Thymus (tissue), 11 donors: Measurements from ENCODE around the gene SLC2A11. TPM values are rescaled to one million over a fixed set of nuclear protein-coding genes. Genes with fewer than 3 reads are reported as not detected.
"Not testable (repeated sequence)": the region's sequence is repeated elsewhere in the genome, so short reads cannot be mapped to it uniquely, and the experiment has no call there.

Experiments
- DNase-seq, 9 donors: peaks; one replicate each; pipeline ENCODE4 v3.0.0-alpha.2; 2013; ENCODE audit warnings: low spot score in 9 of 9, low read depth in 6 of 9, missing footprints in 1 of 9
- H3K27ac ChIP-seq, 2 donors: one replicate each; pipeline ENCODE4 v1.5.1; 2013; ENCODE audit warnings: control low read depth in 1 of 2, low read depth in 1 of 2, low read length in 1 of 2, mild to moderate bottlenecking in 1 of 2, moderate library complexity in 1 of 2
- H3K27me3 ChIP-seq, 2 donors: one replicate each; pipeline ENCODE4 v1.5.1; 2013; ENCODE audit warnings: low read length in 1 of 2; ENCODE audit not compliant: control insufficient read depth in 2 of 2, insufficient read depth in 1 of 2
- H3K36me3 ChIP-seq, 2 donors: one replicate each; pipeline ENCODE4 v1.5.1; 2013; ENCODE audit warnings: low read length in 1 of 2, mild to moderate bottlenecking in 1 of 2, moderate library complexity in 1 of 2; ENCODE audit not compliant: control insufficient read depth in 2 of 2, insufficient read depth in 2 of 2
- H3K4me1 ChIP-seq, 2 donors: one replicate each; pipeline ENCODE4 v1.5.1; 2013; ENCODE audit warnings: low read length in 2 of 2; ENCODE audit not compliant: control insufficient read depth in 2 of 2, insufficient read depth in 2 of 2
- H3K4me3 ChIP-seq, 2 donors: one replicate each; pipeline ENCODE4 v1.5.1; 2013; ENCODE audit warnings: low read length in 2 of 2, control low read depth in 1 of 2, mild to moderate bottlenecking in 1 of 2
- H3K9me3 ChIP-seq, 2 donors: one replicate each; pipeline ENCODE4 v1.5.1; 2013; ENCODE audit warnings: low read length in 1 of 2, mild to moderate bottlenecking in 1 of 2; ENCODE audit not compliant: control insufficient read depth in 2 of 2, insufficient read depth in 1 of 2
- WGBS: extraction: QIAGEN DNeasy Blood & Tissue Kit; methylation state at CpG from one replicate; pipeline ENCODE4 v1.1.7; 2013; 5-methylcytosine and 5-hydroxymethylcytosine counted together
- polyA plus RNA-seq: library from polyadenylated mRNA; stranded (reverse); fragments of 200-250 nt; gene quantifications from one replicate; pipeline ENCODE4 v1.2.3, GENCODE V29; 2013
- total RNA-seq: library from RNA; stranded (reverse); fragments of 120-200 nt; gene quantifications from one replicate; pipeline ENCODE4 v1.2.4, GENCODE V29; 2013
- donor health status: healthy.

Gene SLC2A11
- total and polyA plus RNA-seq, 2 donors: 4.3 to 8.8 TPM

GRCh38 chr22:23856721-23857605, 712 bp upstream of the SLC2A11 start:
- Histone ChIP-seq H3K9me3 (peaks cover 0 to 4% of the 10 kb centered on the region in 2 donors), H3K4me3 (peak overlapping the region; percentile 64 to 77), H3K27me3 (peaks cover 12 to 22% of the 10 kb centered on the region in 2 donors), H3K4me1 (peaks cover 9 to 27% of the 10 kb centered on the region in 2 donors), H3K27ac (peak overlapping the region; percentile 32 to 74), H3K36me3 (no peaks in the 10 kb centered on the region)
- 2% methylated on average over 58 of the region's 58 CpGs for WGBS
- peak in 1 of 9 donors; percentile 27 for DNase-seq

- Histone ChIP-seq H3K36me3 (no peaks in the 10 kb centered on the region), H3K4me3 (peak overlapping the region; percentile 64 to 77), H3K27ac (no peak overlapping the region), H3K27me3 (peaks cover 10 to 14% of the 10 kb centered on the region in 2 donors), H3K9me3 (peaks cover 0 to 4% of the 10 kb centered on the region in 2 donors), H3K4me1 (peaks cover 9 to 27% of the 10 kb centered on the region in 2 donors)
- 84% methylated on average over 7 of the region's 7 CpGs for WGBS
- DNase-seq: no peak
These were observed 775 bp downstream of the SLC2A11 start for GRCh38 chr22:23858484-23858815.

GRCh38 chr22:23859201-23859600, 1.5 kb downstream of the SLC2A11 start:
- peaks cover 10 to 14% of the 10 kb centered on the region in 2 donors for H3K27me3 ChIP-seq
- peak overlapping the region in 1 of 2 donors; percentile 78 for H3K27ac ChIP-seq
- no peak overlapping the region for H3K4me3 ChIP-seq
- 98% methylated on average over 4 of the region's 4 CpGs for WGBS
- DNase-seq: peak in 1 of 9 donors; percentile 60
- H3K36me3 ChIP-seq: no peaks in the 10 kb centered on the region
- peaks cover 0 to 4% of the 10 kb centered on the region in 2 donors for H3K9me3 ChIP-seq
- H3K4me1 ChIP-seq: peaks cover 9 to 27% of the 10 kb centered on the region in 2 donors

- not testable (repeated sequence) for H3K4me3 ChIP-seq, H3K27ac ChIP-seq, DNase-seq, H3K36me3 ChIP-seq, H3K9me3 ChIP-seq
- H3K4me1 ChIP-seq: peaks cover 9 to 27% of the 10 kb centered on the region in 2 donors
- WGBS: 97% methylated on average over 8 of the region's 8 CpGs
- H3K27me3 ChIP-seq: peaks cover 10 to 14% of the 10 kb centered on the region in 2 donors
These were observed 2.5 kb downstream of the SLC2A11 start for GRCh38 chr22:23860187-23860586.

- DNase-seq: peak in 1 of 9 donors; percentile 54
- Histone ChIP-seq H3K36me3 (no peaks in the 10 kb centered on the region), H3K27ac (no peak overlapping the region), H3K4me1 (peaks cover 5 to 20% of the 10 kb centered on the region in 2 donors), H3K9me3 (peaks cover 0 to 2% of the 10 kb centered on the region in 2 donors), H3K4me3 (no peak overlapping the region), H3K27me3 (peaks cover 3 to 5% of the 10 kb centered on the region in 2 donors)
- WGBS: 94% methylated on average over 3 of the region's 3 CpGs
These were observed 4.4 kb downstream of the SLC2A11 start for GRCh38 chr22:23862103-23862502.

- DNase-seq, H3K9me3 ChIP-seq, H3K27ac ChIP-seq, H3K27me3 ChIP-seq, H3K4me1 ChIP-seq, H3K4me3 ChIP-seq, H3K36me3 ChIP-seq: not testable (repeated sequence)
- 71% methylated on average over 11 of the region's 11 CpGs for WGBS
These were observed 7.0 kb downstream of the SLC2A11 start for GRCh38 chr22:23864499-23865154.

GRCh38 chr22:23868580-23868979, 10.9 kb downstream of the SLC2A11 start:
- peaks cover 0 to 4% of the 10 kb centered on the region in 2 donors for H3K36me3 ChIP-seq
- H3K9me3 ChIP-seq: no peaks in the 10 kb centered on the region
- WGBS: 94% methylated on average over 4 of the region's 4 CpGs
- no peaks in the 10 kb centered on the region for H3K27me3 ChIP-seq
- no peaks in the 10 kb centered on the region for H3K4me1 ChIP-seq
- no peak overlapping the region for H3K27ac ChIP-seq
- no peak for DNase-seq
- H3K4me3 ChIP-seq: no peak overlapping the region

GRCh38 chr22:23874871-23875270, 17.2 kb downstream of the SLC2A11 start:
- Histone ChIP-seq H3K9me3 (no peaks in the 10 kb centered on the region), H3K4me1 (no peaks in the 10 kb centered on the region), H3K4me3 (no peak overlapping the region), H3K27me3 (no peaks in the 10 kb centered on the region), H3K27ac (no peak overlapping the region), H3K36me3 (peaks cover 0 to 4% of the 10 kb centered on the region in 2 donors)
- 97% methylated on average over 4 of the region's 4 CpGs for WGBS
- DNase-seq: no peak

- Histone ChIP-seq H3K36me3 (no peaks in the 10 kb centered on the region), H3K9me3 (no peaks in the 10 kb centered on the region), H3K4me1 (no peaks in the 10 kb centered on the region), H3K4me3 (no peak overlapping the region), H3K27me3 (no peaks in the 10 kb centered on the region), H3K27ac (no peak overlapping the region)
- no peak for DNase-seq
- 98% methylated on average over 2 of the region's 2 CpGs for WGBS
These were observed 18.1 kb downstream of the SLC2A11 start for GRCh38 chr22:23875801-23876200.
